HEK293 (cell line): ENCODE measurements around the gene MEGF10.

Source experiments
- CTCF ChIA-PET: fragments of 350-600 bp; formaldehyde crosslinking; extraction: SDS; loops from one replicate; lab custom pipeline; 2021; ENCODE audit warnings: antibody characterized with exemption; lab: Yijun Ruan, JAX
- POLR2A ChIA-PET: fragments of 300-600 bp; formaldehyde crosslinking; extraction: SDS; loops from one replicate; lab custom pipeline; 2020; ENCODE audit warnings: antibody characterized with exemption, inconsistent platforms; lab: Yijun Ruan, JAX
- H3K27ac ChIP-seq: fragments of 200-500 bp; sonication (Bioruptor generic); 2 replicates; pipeline ENCODE4 v1.5.1; 2014; ENCODE audit warnings: low read depth, low read length, control low read depth, inconsistent platforms; ENCODE audit errors: extremely low read depth
- H3K36me3 ChIP-seq, 2 experiments: fragments of 200-500 bp in 1 of 2; sonication (Bioruptor generic) in 1 of 2; 1 replicate in 1 of 2; 2 replicates in 1 of 2; pipeline ENCODE4 v1.5.1; 2014 to 2017; ENCODE audit warnings: inconsistent platforms in 2 of 2, low read length in 2 of 2; ENCODE audit not compliant: control insufficient read depth in 2 of 2, insufficient read depth in 1 of 2
- H3K4me1 ChIP-seq: fragments of 200-500 bp; sonication (Bioruptor generic); 2 replicates; pipeline ENCODE4 v1.5.1; 2014; ENCODE audit warnings: mild to moderate bottlenecking, low read length, inconsistent platforms; ENCODE audit not compliant: control insufficient read depth, insufficient read depth
- H3K4me3 ChIP-seq: 2 replicates; pipeline ENCODE4 v1.5.1; 2011; ENCODE audit warnings: low read depth, mild to moderate bottlenecking, control low read depth, low read length, moderate library complexity
- H3K9me3 ChIP-seq: fragments of 200-500 bp; sonication (Bioruptor generic); 2 replicates; pipeline ENCODE4 v1.5.1; 2014; ENCODE audit warnings: low read depth, low read length, inconsistent platforms; ENCODE audit not compliant: control insufficient read depth, insufficient read depth
- ZNF121 ChIP-seq: fragments of 450-650 bp; formaldehyde crosslinking; IDR thresholded peaks from 2 replicates; pipeline ENCODE4 v1.5.1; 2016; ENCODE audit warnings: missing biosample characterization, missing genetic modification characterization
- ZNF292 ChIP-seq: fragments of 450-650 bp; formaldehyde crosslinking; IDR thresholded peaks from 2 replicates; pipeline ENCODE4 v1.5.1; 2016; ENCODE audit warnings: low read depth, missing biosample characterization, missing genetic modification characterization, borderline replicate concordance
- ZNF37A ChIP-seq: fragments of 450-650 bp; IDR thresholded peaks from 2 replicates; pipeline ENCODE4 v1.5.1; 2018; ENCODE audit warnings: missing biosample characterization, missing genetic modification characterization
- ZNF623 ChIP-seq: fragments of 450-650 bp; formaldehyde crosslinking; IDR thresholded peaks from 2 replicates; pipeline ENCODE4 v1.5.1; 2016; ENCODE audit warnings: missing biosample characterization, missing genetic modification characterization
- ZNF670 ChIP-seq: fragments of 450-650 bp; formaldehyde crosslinking; IDR thresholded peaks from 2 replicates; pipeline ENCODE4 v1.5.1; 2016; ENCODE audit warnings: missing biosample characterization, missing genetic modification characterization, low read depth
- ZNF791 ChIP-seq: fragments of 450-650 bp; formaldehyde crosslinking; IDR thresholded peaks from 2 replicates; pipeline ENCODE4 v1.5.1; 2016; ENCODE audit warnings: missing biosample characterization, missing genetic modification characterization
- ZNF792 ChIP-seq: fragments of 450-650 bp; formaldehyde crosslinking; IDR thresholded peaks from 2 replicates; pipeline ENCODE4 v1.5.1; 2016; ENCODE audit warnings: missing biosample characterization, missing genetic modification characterization
- TF ChIP-seq, protein P1 (sequence below): fragments of 450-650 bp; formaldehyde crosslinking; IDR thresholded peaks from 2 replicates; pipeline ENCODE4 v1.5.1; 2016; ENCODE audit warnings: missing biosample characterization, missing genetic modification characterization
- TF ChIP-seq, protein P2 (sequence below): fragments of 450-650 bp; formaldehyde crosslinking; IDR thresholded peaks from 2 replicates; pipeline ENCODE4 v1.5.1; 2017; ENCODE audit warnings: missing biosample characterization, mild to moderate bottlenecking, missing genetic modification characterization, moderate library complexity
- TF ChIP-seq, protein P3 (sequence below): fragments of 450-650 bp; formaldehyde crosslinking; IDR thresholded peaks from 2 replicates; pipeline ENCODE4 v1.5.1; 2016; ENCODE audit warnings: missing biosample characterization, missing genetic modification characterization, low read depth
- TF ChIP-seq, protein P4 (sequence below): fragments of 450-650 bp; formaldehyde crosslinking; IDR thresholded peaks from 2 replicates; pipeline ENCODE4 v1.5.1; 2016; ENCODE audit warnings: missing biosample characterization, missing genetic modification characterization
- TF ChIP-seq, protein P5 (sequence below): fragments of 450-650 bp; formaldehyde crosslinking; IDR thresholded peaks from 2 replicates; pipeline ENCODE4 v1.5.1; 2016; ENCODE audit warnings: missing biosample characterization, missing genetic modification characterization

Gene MEGF10

DNA sequence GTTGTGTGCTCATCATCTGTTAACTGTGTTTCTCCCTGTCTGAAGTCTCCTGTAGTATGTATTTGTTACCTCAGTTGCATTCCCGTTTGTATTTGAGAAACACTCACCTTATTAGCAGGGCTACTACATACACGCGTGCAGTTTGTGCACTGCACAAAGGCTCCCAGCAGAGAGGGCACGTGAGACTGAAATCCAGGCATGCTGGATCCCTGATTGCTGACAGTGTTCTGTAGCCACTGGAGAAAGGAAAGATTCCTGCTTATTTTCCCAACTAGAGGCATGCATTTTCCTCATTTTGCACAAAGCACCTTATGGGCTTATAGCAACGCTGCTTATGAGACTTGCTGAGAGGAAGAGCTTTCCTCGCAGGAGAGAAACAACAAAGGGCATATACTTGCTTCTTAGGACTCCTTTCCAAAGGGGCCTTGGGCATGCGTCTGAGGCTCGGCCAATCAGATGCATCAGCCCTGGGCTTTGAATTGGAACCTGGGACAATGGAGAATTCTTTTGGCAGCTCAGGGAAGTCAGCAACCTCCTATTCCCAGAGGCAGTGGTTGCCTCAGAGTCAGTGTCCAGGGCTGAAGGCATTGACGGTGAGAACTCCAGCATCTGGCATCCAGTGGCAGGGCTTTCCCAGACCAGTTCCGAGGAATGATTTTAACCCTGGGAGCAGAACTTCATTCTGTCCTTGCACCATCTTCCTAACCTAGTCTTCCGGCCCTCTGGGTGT, 9.9 kb upstream of the MEGF10 start:
- ChIA-PET POLR2A (interaction anchor here (0.5 kb wide), 1 partner anchor 1900 kb away, joined by 3 read pairs; no protein-coding TSS in a partner anchor), CTCF (no interaction called here)
- TF ChIP-seq, protein P1, sequence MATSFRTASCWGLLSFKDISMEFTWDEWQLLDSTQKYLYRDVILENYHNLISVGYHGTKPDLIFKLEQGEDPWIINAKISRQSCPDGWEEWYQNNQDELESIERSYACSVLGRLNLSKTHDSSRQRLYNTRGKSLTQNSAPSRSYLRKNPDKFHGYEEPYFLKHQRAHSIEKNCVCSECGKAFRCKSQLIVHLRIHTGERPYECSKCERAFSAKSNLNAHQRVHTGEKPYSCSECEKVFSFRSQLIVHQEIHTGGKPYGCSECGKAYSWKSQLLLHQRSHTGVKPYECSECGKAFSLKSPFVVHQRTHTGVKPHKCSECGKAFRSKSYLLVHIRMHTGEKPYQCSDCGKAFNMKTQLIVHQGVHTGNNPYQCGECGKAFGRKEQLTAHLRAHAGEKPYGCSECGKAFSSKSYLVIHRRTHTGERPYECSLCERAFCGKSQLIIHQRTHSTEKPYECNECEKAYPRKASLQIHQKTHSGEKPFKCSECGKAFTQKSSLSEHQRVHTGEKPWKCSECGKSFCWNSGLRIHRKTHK (tag by site-specific recombination), result no peak
- TF ChIP-seq, protein P2, sequence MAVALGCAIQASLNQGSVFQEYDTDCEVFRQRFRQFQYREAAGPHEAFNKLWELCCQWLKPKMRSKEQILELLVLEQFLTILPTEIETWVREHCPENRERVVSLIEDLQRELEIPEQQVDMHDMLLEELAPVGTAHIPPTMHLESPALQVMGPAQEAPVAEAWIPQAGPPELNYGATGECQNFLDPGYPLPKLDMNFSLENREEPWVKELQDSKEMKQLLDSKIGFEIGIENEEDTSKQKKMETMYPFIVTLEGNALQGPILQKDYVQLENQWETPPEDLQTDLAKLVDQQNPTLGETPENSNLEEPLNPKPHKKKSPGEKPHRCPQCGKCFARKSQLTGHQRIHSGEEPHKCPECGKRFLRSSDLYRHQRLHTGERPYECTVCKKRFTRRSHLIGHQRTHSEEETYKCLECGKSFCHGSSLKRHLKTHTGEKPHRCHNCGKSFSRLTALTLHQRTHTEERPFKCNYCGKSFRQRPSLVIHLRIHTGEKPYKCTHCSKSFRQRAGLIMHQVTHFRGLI (tag by site-specific recombination), result no peak
- TF ChIP-seq ZNF37A (tag by site-specific recombination) (no peak), ZNF121 (tag by site-specific recombination) (no peak), ZNF292 (tag by site-specific recombination) (no peak), ZNF792 (tag by site-specific recombination) (no peak), ZNF791 (tag by site-specific recombination) (no peak), ZNF670 (tag by site-specific recombination) (no peak), ZNF623 (tag by site-specific recombination) (no peak)
- TF ChIP-seq, protein P3, sequence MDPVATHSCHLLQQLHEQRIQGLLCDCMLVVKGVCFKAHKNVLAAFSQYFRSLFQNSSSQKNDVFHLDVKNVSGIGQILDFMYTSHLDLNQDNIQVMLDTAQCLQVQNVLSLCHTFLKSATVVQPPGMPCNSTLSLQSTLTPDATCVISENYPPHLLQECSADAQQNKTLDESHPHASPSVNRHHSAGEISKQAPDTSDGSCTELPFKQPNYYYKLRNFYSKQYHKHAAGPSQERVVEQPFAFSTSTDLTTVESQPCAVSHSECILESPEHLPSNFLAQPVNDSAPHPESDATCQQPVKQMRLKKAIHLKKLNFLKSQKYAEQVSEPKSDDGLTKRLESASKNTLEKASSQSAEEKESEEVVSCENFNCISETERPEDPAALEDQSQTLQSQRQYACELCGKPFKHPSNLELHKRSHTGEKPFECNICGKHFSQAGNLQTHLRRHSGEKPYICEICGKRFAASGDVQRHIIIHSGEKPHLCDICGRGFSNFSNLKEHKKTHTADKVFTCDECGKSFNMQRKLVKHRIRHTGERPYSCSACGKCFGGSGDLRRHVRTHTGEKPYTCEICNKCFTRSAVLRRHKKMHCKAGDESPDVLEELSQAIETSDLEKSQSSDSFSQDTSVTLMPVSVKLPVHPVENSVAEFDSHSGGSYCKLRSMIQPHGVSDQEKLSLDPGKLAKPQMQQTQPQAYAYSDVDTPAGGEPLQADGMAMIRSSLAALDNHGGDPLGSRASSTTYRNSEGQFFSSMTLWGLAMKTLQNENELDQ, result no peak
- TF ChIP-seq, protein P4, sequence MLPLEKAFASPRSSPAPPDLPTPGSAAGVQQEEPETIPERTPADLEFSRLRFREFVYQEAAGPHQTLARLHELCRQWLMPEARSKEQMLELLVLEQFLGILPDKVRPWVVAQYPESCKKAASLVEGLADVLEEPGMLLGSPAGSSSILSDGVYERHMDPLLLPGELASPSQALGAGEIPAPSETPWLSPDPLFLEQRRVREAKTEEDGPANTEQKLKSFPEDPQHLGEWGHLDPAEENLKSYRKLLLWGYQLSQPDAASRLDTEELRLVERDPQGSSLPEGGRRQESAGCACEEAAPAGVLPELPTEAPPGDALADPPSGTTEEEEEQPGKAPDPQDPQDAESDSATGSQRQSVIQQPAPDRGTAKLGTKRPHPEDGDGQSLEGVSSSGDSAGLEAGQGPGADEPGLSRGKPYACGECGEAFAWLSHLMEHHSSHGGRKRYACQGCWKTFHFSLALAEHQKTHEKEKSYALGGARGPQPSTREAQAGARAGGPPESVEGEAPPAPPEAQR (tag by site-specific recombination), result no peak
- no peak overlapping the region for H3K27ac ChIP-seq
- H3K4me3 ChIP-seq, result no peak overlapping the region
- no peaks in the 10 kb centered on the region for H3K9me3 ChIP-seq
- H3K36me3 ChIP-seq, result no peaks in the 10 kb centered on the region
- peaks cover 6% of the 10 kb centered on the region for H3K4me1 ChIP-seq

DNA sequence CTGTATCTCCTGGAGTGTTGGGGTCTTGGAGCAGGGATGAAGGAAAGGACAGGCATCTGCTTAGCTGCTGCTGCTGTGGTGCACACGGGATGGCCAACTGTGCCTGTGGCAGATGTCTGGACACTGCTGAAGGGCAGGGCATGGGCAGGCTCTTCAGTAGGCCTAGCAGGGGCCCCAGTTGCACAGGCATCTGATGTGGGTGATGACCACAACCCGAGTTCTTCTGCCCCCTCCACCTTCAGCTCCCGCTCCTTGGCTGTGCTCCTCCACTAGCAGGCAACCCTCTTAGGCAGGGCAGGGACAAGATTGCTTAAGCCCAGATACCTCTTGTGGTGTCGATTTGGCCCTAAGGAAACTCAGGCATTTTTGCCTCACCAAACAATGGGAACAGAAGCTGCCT, 9.0 kb upstream of the MEGF10 start:
- H3K36me3 ChIP-seq, result no peaks in the 10 kb centered on the region
- no peaks in the 10 kb centered on the region for H3K4me1 ChIP-seq
- H3K9me3 ChIP-seq, result no peaks in the 10 kb centered on the region
- POLR2A ChIA-PET, result no interaction called here
- CTCF ChIA-PET, result interaction anchor here (0.5 kb wide), 1 partner anchor 620 kb away, joined by 3 read pairs; no protein-coding TSS in a partner anchor
- H3K4me3 ChIP-seq, result no peak overlapping the region
- no peak overlapping the region for H3K27ac ChIP-seq
- TF ChIP-seq, protein P5, sequence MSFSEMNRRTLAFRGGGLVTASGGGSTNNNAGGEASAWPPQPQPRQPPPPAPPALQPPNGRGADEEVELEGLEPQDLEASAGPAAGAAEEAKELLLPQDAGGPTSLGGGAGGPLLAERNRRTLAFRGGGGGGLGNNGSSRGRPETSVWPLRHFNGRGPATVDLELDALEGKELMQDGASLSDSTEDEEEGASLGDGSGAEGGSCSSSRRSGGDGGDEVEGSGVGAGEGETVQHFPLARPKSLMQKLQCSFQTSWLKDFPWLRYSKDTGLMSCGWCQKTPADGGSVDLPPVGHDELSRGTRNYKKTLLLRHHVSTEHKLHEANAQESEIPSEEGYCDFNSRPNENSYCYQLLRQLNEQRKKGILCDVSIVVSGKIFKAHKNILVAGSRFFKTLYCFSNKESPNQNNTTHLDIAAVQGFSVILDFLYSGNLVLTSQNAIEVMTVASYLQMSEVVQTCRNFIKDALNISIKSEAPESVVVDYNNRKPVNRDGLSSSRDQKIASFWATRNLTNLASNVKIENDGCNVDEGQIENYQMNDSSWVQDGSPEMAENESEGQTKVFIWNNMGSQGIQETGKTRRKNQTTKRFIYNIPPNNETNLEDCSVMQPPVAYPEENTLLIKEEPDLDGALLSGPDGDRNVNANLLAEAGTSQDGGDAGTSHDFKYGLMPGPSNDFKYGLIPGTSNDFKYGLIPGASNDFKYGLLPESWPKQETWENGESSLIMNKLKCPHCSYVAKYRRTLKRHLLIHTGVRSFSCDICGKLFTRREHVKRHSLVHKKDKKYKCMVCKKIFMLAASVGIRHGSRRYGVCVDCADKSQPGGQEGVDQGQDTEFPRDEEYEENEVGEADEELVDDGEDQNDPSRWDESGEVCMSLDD, result no peak
